ENCODE data around the gene KCNA5.

The KCNA5 gene

DNA sequence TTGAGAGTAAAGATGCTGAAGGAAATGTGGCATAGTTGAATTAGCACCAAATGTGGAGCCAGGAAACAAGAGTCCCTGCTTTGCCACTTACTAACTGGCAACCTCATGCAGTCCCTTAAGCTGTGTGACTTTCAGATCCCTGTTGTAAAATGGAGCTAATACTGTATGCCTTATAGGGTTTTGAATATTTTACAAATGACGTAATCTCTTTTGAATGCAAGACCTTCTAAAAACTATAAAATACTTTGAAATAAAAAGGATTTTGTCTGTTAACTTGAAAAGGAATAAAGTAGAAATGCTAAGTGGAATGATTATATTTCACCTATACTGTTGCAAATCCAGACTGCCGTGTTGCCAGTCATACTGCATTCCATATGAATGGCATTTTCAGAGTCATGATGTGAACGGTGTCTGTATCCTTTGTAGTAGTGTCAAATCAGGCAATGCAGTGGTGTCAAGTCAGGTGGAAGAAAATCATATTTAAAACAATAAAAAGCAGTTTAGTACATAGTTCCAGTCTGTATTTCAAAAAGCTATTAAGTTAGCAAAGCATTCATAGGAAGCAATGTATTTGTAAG, 21.3 kb downstream of the KCNA5 start:
- DNase-seq (ENCODE audit: low spot score): no peak

DNA sequence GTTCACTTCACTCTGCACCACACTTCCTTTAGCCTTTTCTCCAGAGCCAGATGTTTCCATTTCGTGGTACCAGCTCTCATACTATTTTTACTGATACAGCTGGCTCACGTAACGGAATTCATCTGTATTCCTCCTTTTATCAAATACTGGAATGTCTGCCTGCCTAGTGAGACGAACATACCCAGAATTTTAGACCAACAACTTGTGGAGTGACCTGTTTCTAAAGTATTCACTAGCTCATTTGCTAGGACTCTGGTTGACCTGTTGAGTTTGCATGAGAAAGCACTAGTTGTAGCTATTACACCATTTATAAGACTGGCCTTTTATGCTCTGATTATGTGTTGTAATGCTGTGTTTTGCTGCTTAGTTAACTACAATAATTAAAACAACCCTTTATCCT, 22.6 kb downstream of the KCNA5 start:
- no peak for DNase-seq (ENCODE audit: low spot score)

DNA sequence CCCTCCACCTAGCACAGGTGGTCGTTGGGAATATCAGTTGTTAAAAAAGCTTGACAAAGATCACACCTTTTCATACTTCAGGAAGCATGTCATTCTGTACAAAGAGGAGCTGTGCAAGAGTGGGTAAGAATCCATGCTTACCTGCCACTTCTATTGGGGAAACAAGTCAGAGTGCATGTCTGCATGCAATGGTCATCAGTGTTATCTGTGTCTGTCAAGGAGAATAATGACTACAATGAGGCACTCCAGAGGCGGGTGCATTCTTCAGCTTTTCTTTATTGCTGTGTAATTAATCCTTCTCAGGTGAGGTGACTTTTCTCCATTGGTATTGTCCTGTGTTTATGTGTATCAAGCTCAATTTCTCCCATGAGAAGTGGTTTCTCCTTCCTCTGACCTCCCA, 24.4 kb downstream of the KCNA5 start:
- no peak for DNase-seq (ENCODE audit: low spot score)

DNA sequence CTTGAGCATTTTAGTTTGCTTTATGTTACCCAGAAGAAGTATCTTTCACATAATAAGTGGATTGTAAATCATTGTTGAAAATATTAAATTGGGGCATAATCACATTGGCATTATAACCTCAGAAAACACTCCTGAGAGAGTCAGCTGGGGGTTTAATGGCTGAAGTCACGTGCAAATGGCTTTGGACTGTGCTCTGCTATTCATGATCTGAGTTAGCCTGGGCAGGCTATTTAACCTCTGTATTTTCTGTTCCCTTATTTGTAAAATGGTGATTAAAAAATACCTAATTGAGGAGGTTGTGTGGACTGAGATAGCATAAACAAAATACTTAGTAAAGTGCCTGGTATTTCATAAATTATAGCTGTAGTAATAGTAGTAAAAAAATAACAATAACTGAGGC, 24.9 kb downstream of the KCNA5 start:
- no peak for DNase-seq (ENCODE audit: low spot score)

DNA sequence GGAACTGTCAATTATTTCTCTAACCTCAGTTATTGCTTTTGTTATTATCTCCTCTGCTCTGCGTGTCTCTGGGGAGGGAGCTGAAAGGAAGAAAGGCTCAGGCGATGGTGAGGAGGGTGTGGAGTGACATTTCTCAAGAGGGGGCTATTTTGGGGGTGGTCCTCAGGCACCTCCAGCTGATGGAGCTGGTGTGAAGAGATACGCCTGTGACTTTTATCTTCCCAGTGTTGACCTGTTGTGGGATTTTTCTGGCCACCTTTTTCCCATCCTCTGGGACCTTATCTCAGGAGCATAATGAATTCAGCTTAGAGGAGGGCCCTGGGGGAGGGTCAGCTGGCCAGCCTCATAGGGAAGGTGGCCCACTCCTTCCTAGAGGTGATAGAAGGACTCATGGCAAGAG, 26.4 kb downstream of the KCNA5 start:
- no peak for DNase-seq (ENCODE audit: low spot score)

DNA sequence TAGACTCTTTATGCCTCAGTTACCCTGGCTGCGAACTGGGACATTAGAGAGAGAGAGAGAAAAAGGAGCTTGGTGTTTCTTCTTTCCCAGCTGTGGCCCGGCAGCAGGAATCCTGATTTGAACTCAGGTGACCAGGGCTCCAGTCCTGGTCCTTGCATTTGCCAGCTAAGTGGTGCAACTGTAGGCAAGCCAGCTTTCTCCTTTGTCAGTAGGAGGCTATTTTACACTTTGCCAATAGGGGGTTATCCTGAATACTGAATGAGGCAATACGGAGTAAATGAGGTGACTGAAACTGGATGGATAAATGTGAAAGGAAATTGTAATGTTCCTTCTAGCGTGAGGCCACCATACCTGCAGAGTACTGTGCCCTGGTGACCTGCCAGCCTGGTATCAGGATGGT, 27.8 kb downstream of the KCNA5 start:
- no peak for DNase-seq (ENCODE audit: low spot score)

DNA sequence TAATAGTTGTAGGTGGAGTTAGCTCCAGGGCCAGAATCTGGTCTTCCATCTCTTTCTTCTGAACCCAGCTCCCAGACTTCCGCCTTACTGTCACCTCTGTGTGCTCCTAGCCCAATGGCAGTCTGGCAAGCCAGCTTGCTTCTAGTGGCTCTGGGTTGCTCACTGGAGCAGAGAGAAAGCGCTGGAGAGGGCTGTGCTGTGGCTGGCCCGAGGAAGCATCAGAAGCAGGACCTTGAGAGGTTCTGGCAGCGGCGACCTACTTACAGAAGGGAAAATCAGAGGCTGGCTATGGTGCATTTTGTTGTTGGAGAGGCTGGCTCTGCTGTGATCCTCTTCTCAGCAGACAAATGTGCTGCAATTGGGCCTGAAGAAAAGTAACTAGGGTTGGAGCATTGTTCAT, 28.6 kb downstream of the KCNA5 start:
- DNase-seq (ENCODE audit: low spot score): no peak

DNA sequence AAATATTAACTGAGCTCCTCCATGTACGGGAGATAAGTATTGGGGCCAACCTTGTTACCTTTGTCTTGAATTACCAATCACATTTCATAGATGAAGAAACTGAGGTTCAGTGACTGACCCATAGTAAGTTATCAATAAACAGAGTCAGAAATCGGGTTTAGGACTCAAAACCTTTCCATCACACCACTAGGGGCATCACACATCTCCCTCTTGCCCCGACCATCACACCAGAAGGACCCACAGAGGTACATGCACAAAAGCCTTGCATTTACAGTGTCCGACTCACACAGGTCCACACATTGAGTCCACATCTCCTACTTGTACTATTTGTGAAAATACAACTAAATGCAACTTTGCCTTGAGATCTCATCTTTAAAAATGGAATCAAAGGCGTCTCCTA, 29.4 kb downstream of the KCNA5 start:
- no peak for DNase-seq (ENCODE audit: low spot score)

DNA sequence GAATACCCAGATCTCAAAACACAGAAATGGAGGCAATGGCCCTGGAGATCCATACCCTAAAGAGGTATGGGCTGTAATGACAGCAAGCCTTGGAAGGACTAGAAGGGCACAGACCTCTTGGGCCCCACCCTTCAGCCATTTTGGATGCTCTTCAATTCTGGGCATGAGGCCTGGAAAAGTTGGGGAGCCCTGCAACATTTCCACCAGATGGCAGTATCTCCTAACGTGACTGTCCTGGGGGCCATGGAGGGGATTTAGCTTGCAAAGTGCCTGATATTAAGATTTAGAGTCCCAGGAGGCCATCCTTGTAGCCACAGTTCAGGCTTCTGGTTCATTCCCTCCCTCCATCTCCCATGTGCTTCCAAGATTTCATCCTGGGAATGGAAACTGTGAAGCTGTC, 30.2 kb downstream of the KCNA5 start:
- no peak for DNase-seq (ENCODE audit: low spot score)

DNA sequence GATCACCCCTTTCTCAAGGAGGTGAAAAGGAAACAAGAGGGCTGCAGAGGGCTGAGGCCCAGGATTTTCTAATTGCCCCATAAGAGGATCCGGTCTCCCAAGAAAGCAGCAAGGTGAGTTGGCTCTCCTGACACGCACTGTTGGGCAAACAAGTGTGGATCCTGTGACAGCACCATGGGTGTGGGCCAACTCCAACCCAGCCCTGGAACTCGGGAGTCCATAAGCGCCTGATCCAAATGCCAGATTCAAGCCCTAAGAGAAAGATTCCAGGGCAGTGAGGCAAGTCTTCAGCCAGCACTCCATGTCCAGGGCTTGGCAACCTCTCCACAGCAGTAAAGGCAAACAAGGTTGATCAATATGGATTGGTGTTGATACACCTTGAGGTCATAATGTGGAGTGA, 33.1 kb downstream of the KCNA5 start:
- DNase-seq (ENCODE audit: low spot score): no peak

DNA sequence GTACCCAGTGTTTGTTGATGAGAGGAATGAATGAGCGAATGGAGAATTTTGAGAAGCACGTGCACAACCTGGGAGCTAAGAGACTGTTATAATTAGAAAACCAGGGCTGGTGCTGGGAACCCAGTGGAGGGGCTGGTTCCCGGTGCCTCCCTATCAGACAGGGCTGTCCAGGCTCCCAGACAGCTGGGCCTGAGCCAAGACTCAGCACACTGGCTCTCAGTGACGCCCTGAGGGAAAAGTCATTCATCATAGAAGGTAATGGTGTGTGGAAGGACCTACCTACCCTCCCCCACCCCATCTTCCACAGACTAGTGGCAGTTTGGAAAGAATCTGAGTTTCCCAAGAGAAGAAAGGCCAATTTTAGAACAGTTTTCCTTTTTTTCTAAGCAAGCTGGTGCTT, 34.7 kb downstream of the KCNA5 start:
- DNase-seq (ENCODE audit: low spot score): no peak

DNA sequence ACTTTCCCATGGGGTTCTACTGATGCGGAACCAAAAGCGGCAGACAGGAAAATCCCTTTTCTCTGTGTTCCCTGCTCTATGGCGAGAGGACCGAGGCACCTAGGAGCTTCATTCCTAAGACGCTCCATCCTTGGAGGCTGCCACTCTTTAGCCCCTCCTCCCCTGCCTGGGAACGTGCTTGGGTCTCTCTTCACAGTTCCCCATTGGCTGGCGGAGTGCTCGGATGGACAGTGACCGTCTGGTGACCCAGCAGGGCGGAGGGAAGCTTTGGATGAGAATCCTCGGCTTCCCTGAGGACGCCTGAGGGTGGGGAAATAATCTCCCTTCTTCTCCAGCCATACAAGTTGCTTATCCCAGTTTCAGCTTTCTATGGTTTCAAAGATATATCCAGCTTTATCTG, 37.3 kb downstream of the KCNA5 start:
- no peak for DNase-seq (ENCODE audit: low spot score)

DNA sequence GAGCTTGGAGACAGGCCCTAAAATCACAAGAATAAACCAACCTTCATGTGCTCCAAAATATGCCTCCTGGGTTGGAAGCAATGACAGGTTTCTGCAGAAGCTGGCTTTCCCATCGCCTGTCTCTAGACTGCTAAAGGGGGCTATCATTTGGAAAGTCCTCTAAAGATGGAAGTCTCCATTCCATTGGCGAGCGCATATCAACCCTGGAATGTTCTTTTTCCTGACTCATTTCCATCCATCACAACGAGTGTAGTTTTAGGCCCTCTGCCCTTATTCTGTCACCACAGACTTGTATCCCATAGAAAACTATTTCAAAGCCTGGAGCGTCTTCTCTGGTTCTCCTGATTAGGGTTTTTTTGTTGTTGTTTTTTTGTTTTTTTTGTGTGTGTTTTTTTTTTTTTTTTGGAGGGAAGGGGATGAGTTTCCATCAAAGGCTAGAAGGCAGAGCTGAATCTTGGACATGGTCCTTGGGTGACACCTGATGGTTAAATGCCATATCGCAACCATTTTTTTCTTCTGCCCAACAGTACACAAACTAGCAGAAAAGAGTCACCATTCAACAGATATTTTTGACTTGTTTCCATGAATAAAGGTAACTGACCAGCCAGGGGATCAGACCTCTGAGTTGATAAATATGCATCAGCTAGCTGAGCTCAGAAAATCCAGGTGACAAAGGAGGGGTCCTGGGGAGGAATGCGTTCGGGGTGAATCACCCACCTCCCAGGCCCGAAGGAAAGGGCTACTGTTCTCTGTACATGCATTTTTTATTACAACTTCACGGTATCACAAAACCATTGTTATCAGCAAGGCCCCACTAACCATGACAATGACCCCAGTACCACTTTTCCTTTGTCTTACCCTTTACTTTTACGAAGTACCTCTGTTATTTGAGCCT, 40.5 kb downstream of the KCNA5 start:
- peak; percentile 47 for DNase-seq (ENCODE audit: low spot score)

DNA sequence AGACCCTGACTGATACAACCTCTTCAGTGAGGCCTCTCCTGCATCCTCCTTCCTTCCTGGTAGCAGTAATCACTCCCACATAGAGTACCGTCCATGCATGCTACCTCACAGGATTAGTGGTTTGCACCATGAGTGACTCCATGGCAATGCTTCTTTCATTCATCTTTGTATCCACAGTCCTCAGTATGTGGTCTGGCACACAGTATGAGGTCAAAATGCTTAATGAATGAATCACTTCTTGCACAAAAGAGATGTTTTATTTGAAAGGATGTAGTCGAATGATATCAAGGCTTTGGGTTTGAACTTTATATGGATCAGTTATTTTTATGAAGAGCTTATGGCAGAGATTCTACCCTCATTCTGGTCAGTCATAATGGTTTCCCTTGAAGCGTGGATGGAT, 42.2 kb downstream of the KCNA5 start:
- no peak for DNase-seq (ENCODE audit: low spot score)

DNA sequence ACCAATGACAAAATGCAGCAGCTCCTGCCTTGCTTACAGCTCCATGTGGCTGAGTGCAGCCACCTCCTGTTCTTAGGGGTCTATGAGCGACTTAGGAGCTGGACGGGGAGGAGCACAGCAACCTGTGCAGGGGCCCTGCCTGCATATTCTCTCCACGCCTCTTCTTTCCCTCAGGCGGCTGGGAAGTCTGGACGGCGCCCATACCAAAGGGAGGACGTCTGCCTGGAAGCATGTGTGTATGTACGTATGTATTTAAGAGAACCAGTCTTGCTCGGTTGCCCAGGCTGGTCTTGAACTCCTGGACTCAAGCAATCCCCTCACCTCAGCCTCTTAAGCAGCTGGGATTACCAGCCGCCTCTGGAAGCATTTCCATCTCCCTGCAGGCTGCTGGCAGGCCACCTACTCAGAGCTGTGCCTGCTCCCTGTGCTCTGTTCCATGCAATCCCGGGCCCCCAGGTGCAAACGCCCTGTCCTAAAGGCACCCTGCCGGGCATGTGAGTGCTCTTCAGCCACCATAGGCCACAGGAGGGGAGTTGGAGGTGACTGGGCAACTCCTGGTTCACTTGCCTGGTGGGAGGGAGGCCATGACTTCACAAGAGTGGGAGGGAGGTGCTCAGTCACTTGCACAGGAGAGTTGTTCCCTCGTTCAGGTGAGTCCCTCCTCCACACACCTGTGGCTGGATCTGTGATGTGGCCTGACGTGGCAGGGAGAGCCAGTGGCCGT, 44.3 kb downstream of the KCNA5 start:
- no peak for DNase-seq (ENCODE audit: low spot score)

DNA sequence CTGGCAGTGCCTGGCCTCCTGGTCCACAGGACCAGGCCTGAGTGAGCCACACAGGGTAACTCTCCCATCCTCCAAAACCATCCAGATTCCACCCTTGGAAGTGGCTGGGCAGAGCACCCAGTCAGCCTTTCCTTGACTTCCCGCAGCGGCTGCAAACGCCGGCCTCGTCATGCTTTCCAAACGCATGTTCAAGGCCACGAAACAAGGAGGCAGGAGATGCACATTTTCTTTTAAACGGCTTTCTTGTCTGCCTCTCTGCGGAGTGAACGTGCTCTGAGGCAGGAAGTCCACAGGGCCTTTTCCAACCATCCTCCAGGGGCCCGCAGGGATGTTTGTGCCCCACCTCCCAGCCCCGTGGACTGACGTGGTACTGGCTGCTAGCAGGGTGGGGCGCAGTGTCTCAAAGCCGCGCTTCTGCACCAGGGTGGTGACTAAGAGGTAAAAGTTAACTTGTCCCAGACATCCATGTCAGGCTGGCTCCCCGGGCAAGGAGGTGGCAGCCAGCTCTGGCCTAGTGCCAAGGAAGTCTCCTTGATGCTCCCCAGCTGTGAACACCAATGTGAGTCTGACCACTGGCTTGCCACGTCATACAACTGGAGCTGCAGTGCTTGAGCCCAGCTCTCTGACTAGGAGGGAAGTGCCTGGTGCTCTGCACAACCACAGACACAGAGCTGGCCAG, 45.0 kb downstream of the KCNA5 start:
- DNase-seq (ENCODE audit: low spot score): no peak

DNA sequence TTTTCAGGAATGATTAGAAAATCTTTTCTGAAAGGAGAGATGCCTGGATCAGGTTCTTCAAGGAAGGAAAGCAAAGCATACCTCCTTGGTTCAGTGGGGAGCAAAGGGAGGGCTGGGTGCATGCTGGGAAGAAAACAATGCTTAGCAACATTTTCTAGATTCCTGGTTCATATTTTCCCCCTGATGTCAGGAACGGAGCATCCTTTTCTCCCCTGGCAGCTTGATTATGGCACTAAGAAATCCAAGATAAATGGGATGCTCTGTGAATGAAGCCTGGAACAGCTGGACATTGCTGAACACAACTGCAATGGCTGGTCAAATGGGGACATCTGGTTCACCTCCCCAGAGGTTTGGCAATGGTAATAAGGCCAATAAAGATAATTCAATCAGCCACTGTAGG, 50.9 kb downstream of the KCNA5 start:
- no peak for DNase-seq (ENCODE audit: low spot score)

DNA sequence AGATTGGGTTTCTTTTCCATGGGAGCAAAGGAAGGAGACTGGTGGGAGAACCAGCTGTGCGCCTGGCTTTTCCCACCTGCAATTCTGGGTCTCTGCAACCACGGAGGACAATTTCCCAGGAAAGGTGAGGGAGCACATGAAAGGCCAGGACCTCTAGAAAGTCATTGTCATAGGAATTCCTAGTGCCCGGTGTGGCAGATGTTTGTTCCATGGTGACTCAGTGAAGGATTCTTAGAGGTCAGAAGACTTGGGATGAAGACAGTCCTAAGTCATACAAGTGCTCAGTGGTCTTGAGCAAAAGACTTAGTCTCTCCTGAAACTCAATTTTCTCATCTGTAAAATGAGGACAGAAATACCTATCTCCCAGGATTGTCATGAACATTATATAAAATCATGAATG, 51.3 kb downstream of the KCNA5 start:
- no peak for DNase-seq (ENCODE audit: low spot score)

Measured in HuH-7.5 (cell line).